GM19397 (cell line): ENCODE measurements around the gene ACAN.

Experiments
- ATAC-seq: cut with Tn5 transposase; IDR thresholded peaks from one replicate; pipeline ENCODE4 v1.9.1; 2021; ENCODE audit warnings: mild to moderate bottlenecking, moderate library complexity; ENCODE audit not compliant: unreplicated experiment

Gene ACAN

GRCh38 chr15:88800738-88801137 is 2.5 kb upstream of the ACAN start:
- no peak for ATAC-seq

GRCh38 chr15:88802250-88802990 is 816 bp upstream of the ACAN start:
- no peak for ATAC-seq

- no peak for ATAC-seq
Observed at GRCh38 chr15:88802991-88803240, 320 bp upstream of the ACAN start.

- no peak for ATAC-seq
Observed at GRCh38 chr15:88803920-88804247, 648 bp downstream of the ACAN start.

GRCh38 chr15:88804257-88804656 is 1.0 kb downstream of the ACAN start:
- ATAC-seq: no peak

GRCh38 chr15:88805031-88805780 is 2.0 kb downstream of the ACAN start:
- no peak for ATAC-seq

GRCh38 chr15:88810446-88810845 is 7.2 kb downstream of the ACAN start:
- no peak for ATAC-seq

- ATAC-seq: no peak
Observed at GRCh38 chr15:88812133-88812532, 8.9 kb downstream of the ACAN start.

- ATAC-seq: no peak
Observed at GRCh38 chr15:88813960-88814359, 10.7 kb downstream of the ACAN start.

- no peak for ATAC-seq
Observed at GRCh38 chr15:88814393-88814792, 11.2 kb downstream of the ACAN start.

- no peak for ATAC-seq
Observed at GRCh38 chr15:88818920-88819319, 15.7 kb downstream of the ACAN start.

- ATAC-seq: no peak
Observed at GRCh38 chr15:88821993-88822392, 18.8 kb downstream of the ACAN start.

- ATAC-seq: no peak
Observed at GRCh38 chr15:88828791-88829190, 25.6 kb downstream of the ACAN start.

- ATAC-seq: no peak
Observed at GRCh38 chr15:88830016-88830415, 26.8 kb downstream of the ACAN start.

- ATAC-seq: no peak
Observed at GRCh38 chr15:88832820-88833730, 29.8 kb downstream of the ACAN start.

- no peak for ATAC-seq
Observed at GRCh38 chr15:88833731-88834100, 30.5 kb downstream of the ACAN start.

GRCh38 chr15:88834211-88834812 is 31.1 kb downstream of the ACAN start:
- ATAC-seq: no peak

- ATAC-seq: no peak
Observed at GRCh38 chr15:88835119-88835518, 31.9 kb downstream of the ACAN start.

- no peak for ATAC-seq
Observed at GRCh38 chr15:88835646-88836045, 32.4 kb downstream of the ACAN start.

- ATAC-seq: no peak
Observed at GRCh38 chr15:88838667-88839066, 35.4 kb downstream of the ACAN start.

- no peak for ATAC-seq
Observed at GRCh38 chr15:88839146-88839545, 35.9 kb downstream of the ACAN start.
